ENCODE measurements around the gene FAM72B. TPM values are rescaled to one million over a fixed set of nuclear protein-coding genes. Genes with fewer than 3 reads are reported as not detected.
"Not testable (repeated sequence)": the region's sequence is repeated elsewhere in the genome, so short reads cannot be mapped to it uniquely, and the experiment has no call there.

The FAM72B gene
- total and polyA plus RNA-seq, 2 of the 4 experiments (the other 2 are of a cell fraction), result 1.6 to 2.2 TPM

GRCh38 chr1:121167225-121167738 lies 16.9 kb downstream of the FAM72B start:
- in situ Hi-C loops (cut with MboI; ENCODE audit: low sequenced_read_pairs); H3K4me1 ChIP-seq (ENCODE audit: control insufficient read depth, insufficient read depth, low read length); H3K27me3 ChIP-seq (ENCODE audit: control insufficient read depth, insufficient read depth, low read length); H3K9ac ChIP-seq (ENCODE audit: low read depth, low read length); H3K36me3 ChIP-seq (ENCODE audit: control insufficient read depth, insufficient read depth, low read length); H3K18ac ChIP-seq (ENCODE audit: low read depth, low read length); H4K91ac ChIP-seq (ENCODE audit: insufficient read depth, low read depth, low read length); H2BK5ac ChIP-seq (ENCODE audit: low read depth, low read length, poor library complexity, severe bottlenecking); H3K56ac ChIP-seq (ENCODE audit: extremely low read depth, insufficient read depth, low read length); H3K4me2 ChIP-seq (ENCODE audit: low read depth, low read length); H4K20me1 ChIP-seq (ENCODE audit: insufficient read depth, low read length); H4K8ac ChIP-seq (ENCODE audit: low read depth in 2 of 2, low read length in 2 of 2); H3K79me1 ChIP-seq (ENCODE audit: low read depth in 1 of 2, low read length in 2 of 2); H4K5ac ChIP-seq (ENCODE audit: low read depth, low read length); POLR2A ChIA-PET (ENCODE audit: unreplicated experiment); H2AK5ac ChIP-seq (ENCODE audit: low read depth, low read length); H3K4ac ChIP-seq (ENCODE audit: low read depth, low read length); DNase-seq; H2BK120ac ChIP-seq (ENCODE audit: low read depth, low read length); CTCF ChIA-PET; intact Hi-C loops (cut with micrococcal nuclease); H3K9me1 ChIP-seq (ENCODE audit: insufficient read depth, low read length); H2AFZ ChIP-seq (replicated peaks; ENCODE audit: low read length, poor library complexity); H2BK15ac ChIP-seq (ENCODE audit: low read depth, low read length); H2AK9ac ChIP-seq (replicated peaks; ENCODE audit: low read depth, low read length, poor library complexity); H3K27ac ChIP-seq (ENCODE audit: insufficient read depth, low read length); dilution Hi-C loops (cut with HindIII; ENCODE audit: low sequenced_read_pairs, unreplicated experiment); BruUV-seq (replicated peaks); H3K14ac ChIP-seq (replicated peaks; ENCODE audit: low read depth, low read length); H3K4me3 ChIP-seq (ENCODE audit: insufficient read depth, low read depth, low read length); H3K9me3 ChIP-seq (ENCODE audit: control insufficient read depth, insufficient read depth, low read length); ATAC-seq (ENCODE audit: low read depth); H3K23ac ChIP-seq (ENCODE audit: low read depth, low read length); H2BK20ac ChIP-seq (ENCODE audit: low read depth, low read length): not testable (repeated sequence)
- no CpG with 5 or more reads among the region's 2 CpGs for WGBS, 2 experiments (ENCODE audit: extremely low coverage in 2 of 2, insufficient read length in 1 of 2)

- H2BK20ac ChIP-seq (ENCODE audit: low read depth, low read length); POLR2A ChIA-PET (ENCODE audit: unreplicated experiment); H3K56ac ChIP-seq (ENCODE audit: extremely low read depth, insufficient read depth, low read length); H4K5ac ChIP-seq (ENCODE audit: low read depth, low read length); H2AK9ac ChIP-seq (replicated peaks; ENCODE audit: low read depth, low read length, poor library complexity); in situ Hi-C loops (cut with MboI; ENCODE audit: low sequenced_read_pairs); H3K9ac ChIP-seq (ENCODE audit: low read depth, low read length); H2BK120ac ChIP-seq (ENCODE audit: low read depth, low read length); ATAC-seq (ENCODE audit: low read depth); H3K4me3 ChIP-seq (ENCODE audit: insufficient read depth, low read depth, low read length); H3K4me1 ChIP-seq (ENCODE audit: control insufficient read depth, insufficient read depth, low read length); H3K14ac ChIP-seq (replicated peaks; ENCODE audit: low read depth, low read length); BruUV-seq (replicated peaks); H3K23ac ChIP-seq (ENCODE audit: low read depth, low read length); H4K91ac ChIP-seq (ENCODE audit: insufficient read depth, low read depth, low read length); intact Hi-C loops (cut with micrococcal nuclease); H3K9me3 ChIP-seq (ENCODE audit: control insufficient read depth, insufficient read depth, low read length); H4K8ac ChIP-seq (ENCODE audit: low read depth in 2 of 2, low read length in 2 of 2); H3K27ac ChIP-seq (ENCODE audit: insufficient read depth, low read length); H3K36me3 ChIP-seq (ENCODE audit: control insufficient read depth, insufficient read depth, low read length); CTCF ChIA-PET; H3K27me3 ChIP-seq (ENCODE audit: control insufficient read depth, insufficient read depth, low read length); H3K79me1 ChIP-seq (ENCODE audit: low read depth in 1 of 2, low read length in 2 of 2); H2AK5ac ChIP-seq (ENCODE audit: low read depth, low read length); H3K18ac ChIP-seq (ENCODE audit: low read depth, low read length); H2BK15ac ChIP-seq (ENCODE audit: low read depth, low read length); H3K9me1 ChIP-seq (ENCODE audit: insufficient read depth, low read length); dilution Hi-C loops (cut with HindIII; ENCODE audit: low sequenced_read_pairs, unreplicated experiment); H4K20me1 ChIP-seq (ENCODE audit: insufficient read depth, low read length); H2BK5ac ChIP-seq (ENCODE audit: low read depth, low read length, poor library complexity, severe bottlenecking); H2AFZ ChIP-seq (replicated peaks; ENCODE audit: low read length, poor library complexity); H3K4ac ChIP-seq (ENCODE audit: low read depth, low read length); H3K4me2 ChIP-seq (ENCODE audit: low read depth, low read length): not testable (repeated sequence)
- peak; percentile 0 for DNase-seq
Observed at GRCh38 chr1:121165296-121165695, 18.8 kb downstream of the FAM72B start.
